Transverse colon (tissue), 4 donors: ENCODE measurements around the gene EPHA4. TPM values are rescaled to one million over a fixed set of nuclear protein-coding genes. Genes with fewer than 3 reads are reported as not detected.

Source experiments
- DNase-seq: peaks from one replicate; pipeline ENCODE4 v3.0.0-alpha.2; 2019
- H3K27ac ChIP-seq, 4 donors: fragments of 200-600 bp; sonication (generic); 2 replicates each; pipeline ENCODE4 v1.5.1; 2016 to 2018; ENCODE audit warnings: inconsistent platforms in 4 of 4
- H3K27me3 ChIP-seq: fragments of 200-600 bp; sonication (generic); 2 replicates; pipeline ENCODE4 v1.5.1; 2017; ENCODE audit warnings: inconsistent platforms
- H3K36me3 ChIP-seq, 4 donors: fragments of 200-600 bp; sonication (generic); 2 replicates each; pipeline ENCODE4 v1.5.1; 2017 to 2019; ENCODE audit warnings: inconsistent platforms in 4 of 4
- H3K4me1 ChIP-seq, 4 donors: fragments of 200-600 bp; sonication (generic); 2 replicates each; pipeline ENCODE4 v1.5.1; 2017 to 2020; ENCODE audit warnings: inconsistent platforms in 4 of 4
- H3K4me3 ChIP-seq, 4 donors: fragments of 200-600 bp; sonication (generic); 1 replicate in 1 of 4; 2 replicates in 3 of 4; pipeline versions ENCODE4 v1.5.1 to v1.6.1; 2017 to 2019; ENCODE audit warnings: inconsistent platforms in 4 of 4
- H3K9me3 ChIP-seq, 2 donors: fragments of 200-600 bp; sonication (generic); 2 replicates each; pipeline ENCODE4 v1.5.1; 2017 to 2019; ENCODE audit warnings: inconsistent platforms in 2 of 2
- EP300 ChIP-seq: sonication (generic); formaldehyde crosslinking; IDR thresholded peaks from one replicate; pipeline ENCODE4 v1.6.1; 2017; ENCODE audit warnings: antibody characterized with exemption, low read depth
- POLR2A ChIP-seq: fragments of 450-650 bp; IDR thresholded peaks from one replicate; pipeline ENCODE4 v1.6.1; 2016; ENCODE audit warnings: antibody characterized with exemption, mild to moderate bottlenecking, moderate library complexity
- POLR2AphosphoS5 ChIP-seq, 3 donors: sonication (generic); formaldehyde crosslinking; IDR thresholded peaks; one replicate each; pipeline ENCODE4 v1.6.1; 2016; ENCODE audit warnings: antibody characterized with exemption in 3 of 3
- WGBS, 2 donors: methylation state at CpG; one replicate each; pipeline ENCODE4 v1.1.5; 2018; ENCODE audit warnings: low coverage in 1 of 2; 5-methylcytosine and 5-hydroxymethylcytosine counted together
- in situ Hi-C, 4 donors: fragments of 200-750 bp; cut with MboI; loops; one replicate each; pipeline versions ENCODE4 v1.15.0 to v1.15.1; 2017; ENCODE audit warnings: low sequenced_read_pairs in 3 of 4, low pct_ligation_motif_present in 1 of 4, low pct_unique_long_range_greater_than_20kb in 1 of 4
- intact Hi-C: fragments of 100-400 bp; cut with DNase I; formaldehyde crosslinking; loops from one replicate; pipeline ENCODE4 v1.15.1; 2023; ENCODE audit warnings: low total_unique reads
- total RNA-seq, 4 donors: library from RNA; depleted of rRNA; stranded (reverse); fragments of >200 nt; gene quantifications; one replicate each; pipeline ENCODE4 v1.1.0, GENCODE V29; 2016
- TF ChIP-seq, protein P1 (sequence below), 5 experiments: fragments of 200-600 bp in 3 of 5; fragments of 450-650 bp in 2 of 5; sonication (generic) in 3 of 5; IDR thresholded peaks; 1 replicate in 2 of 5; 2 replicates in 3 of 5; pipeline ENCODE4 v1.5.1; 2016 to 2017; ENCODE audit warnings: antibody characterized with exemption in 5 of 5, inconsistent platforms in 3 of 5, mild to moderate bottlenecking in 2 of 5, moderate library complexity in 1 of 5

EPHA4 gene
- total RNA-seq, 4 donors from 2014 or later: 1.5 to 21.0 (median 13.8) TPM

DNA sequence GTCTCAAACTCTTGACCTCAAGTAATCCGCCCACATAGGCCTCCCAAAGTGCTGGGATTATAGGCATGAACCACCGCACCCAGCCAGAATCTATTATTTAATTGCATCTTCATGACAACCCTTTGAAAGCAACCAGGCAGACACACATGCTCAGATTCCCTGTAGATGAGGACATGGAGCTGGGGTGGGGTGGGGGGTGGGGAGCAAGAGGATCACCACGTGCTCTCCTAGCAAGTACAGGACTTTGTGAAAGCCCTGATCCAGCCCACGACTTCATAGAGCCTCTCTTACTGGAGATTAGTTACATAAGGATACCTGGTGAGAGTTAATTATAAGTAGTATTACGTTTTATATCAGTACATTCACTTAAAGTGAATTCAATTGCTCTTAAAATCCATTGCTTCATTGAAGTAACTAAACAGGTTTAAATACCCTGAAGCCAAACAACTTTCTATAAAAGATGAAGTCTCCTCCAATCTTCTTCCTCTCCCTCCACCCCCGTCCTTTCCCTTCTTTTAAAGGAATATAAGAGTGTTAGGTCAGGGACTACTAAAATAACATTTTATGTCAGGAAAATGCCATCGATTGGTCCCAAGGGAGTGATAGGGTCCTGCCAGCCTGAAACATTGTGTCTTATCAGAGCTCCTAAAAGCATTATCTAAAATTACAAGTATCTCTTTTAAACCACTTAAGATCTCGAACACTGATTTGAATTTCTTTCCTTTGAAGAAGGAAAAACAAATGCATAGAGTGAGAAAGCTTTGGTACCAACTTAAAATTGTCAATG, 123.9 kb downstream of the EPHA4 start:
- WGBS, 2 donors: 86 to 87% methylated on average over 5 to 8 of the region's 8 CpGs
- no peaks in the 10 kb centered on the region for H3K27me3 ChIP-seq
- intact Hi-C loops: no loop called here
- in situ Hi-C loops: no loop called here
- H3K4me1 ChIP-seq: peaks cover 0 to 10% (median 7%) of the 10 kb centered on the region in 4 donors
- no peak for DNase-seq
- TF ChIP-seq, protein P1, sequence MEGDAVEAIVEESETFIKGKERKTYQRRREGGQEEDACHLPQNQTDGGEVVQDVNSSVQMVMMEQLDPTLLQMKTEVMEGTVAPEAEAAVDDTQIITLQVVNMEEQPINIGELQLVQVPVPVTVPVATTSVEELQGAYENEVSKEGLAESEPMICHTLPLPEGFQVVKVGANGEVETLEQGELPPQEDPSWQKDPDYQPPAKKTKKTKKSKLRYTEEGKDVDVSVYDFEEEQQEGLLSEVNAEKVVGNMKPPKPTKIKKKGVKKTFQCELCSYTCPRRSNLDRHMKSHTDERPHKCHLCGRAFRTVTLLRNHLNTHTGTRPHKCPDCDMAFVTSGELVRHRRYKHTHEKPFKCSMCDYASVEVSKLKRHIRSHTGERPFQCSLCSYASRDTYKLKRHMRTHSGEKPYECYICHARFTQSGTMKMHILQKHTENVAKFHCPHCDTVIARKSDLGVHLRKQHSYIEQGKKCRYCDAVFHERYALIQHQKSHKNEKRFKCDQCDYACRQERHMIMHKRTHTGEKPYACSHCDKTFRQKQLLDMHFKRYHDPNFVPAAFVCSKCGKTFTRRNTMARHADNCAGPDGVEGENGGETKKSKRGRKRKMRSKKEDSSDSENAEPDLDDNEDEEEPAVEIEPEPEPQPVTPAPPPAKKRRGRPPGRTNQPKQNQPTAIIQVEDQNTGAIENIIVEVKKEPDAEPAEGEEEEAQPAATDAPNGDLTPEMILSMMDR (IDR thresholded peaks at IDR 0.05): no peak
- TF ChIP-seq POLR2A: no peak
- no peak for TF ChIP-seq POLR2AphosphoS5 (IDR thresholded peaks at IDR 0.05)
- TF ChIP-seq EP300: no peak
- H3K4me3 ChIP-seq: no peak overlapping the region
- H3K36me3 ChIP-seq: no peaks in the 10 kb centered on the region
- H3K27ac ChIP-seq: no peak overlapping the region
- H3K9me3 ChIP-seq: no peaks in the 10 kb centered on the region

- TF ChIP-seq EP300 (no peak), POLR2AphosphoS5 (IDR thresholded peaks at IDR 0.05) (no peak), POLR2A (no peak)
- TF ChIP-seq, protein P1 (IDR thresholded peaks at IDR 0.05): no peak
- Histone ChIP-seq H3K27ac (no peak overlapping the region), H3K36me3 (no peaks in the 10 kb centered on the region), H3K9me3 (no peaks in the 10 kb centered on the region), H3K4me1 (peaks cover 0 to 10% (median 7%) of the 10 kb centered on the region in 4 donors), H3K4me3 (no peak overlapping the region), H3K27me3 (no peaks in the 10 kb centered on the region)
- in situ Hi-C loops: no loop called here
- no peak for DNase-seq
- WGBS, 2 donors: 91% methylated on average over 6 of the region's 6 CpGs
- intact Hi-C loops: no loop called here
These were observed 124.8 kb downstream of the EPHA4 start for GRCh38 chr2:221447310-221447709.

GRCh38 chr2:221446140-221446539, 126.0 kb downstream of the EPHA4 start:
- in situ Hi-C loops: no loop called here
- H3K27me3 ChIP-seq: no peaks in the 10 kb centered on the region
- no peak overlapping the region for H3K4me3 ChIP-seq
- intact Hi-C loops: no loop called here
- H3K9me3 ChIP-seq: no peaks in the 10 kb centered on the region
- H3K36me3 ChIP-seq: no peaks in the 10 kb centered on the region
- TF ChIP-seq, protein P1 (IDR thresholded peaks at IDR 0.05): no peak
- no peak for TF ChIP-seq POLR2AphosphoS5 (IDR thresholded peaks at IDR 0.05)
- TF ChIP-seq POLR2A: no peak
- no peak for TF ChIP-seq EP300
- DNase-seq: no peak
- peaks cover 0 to 10% (median 7%) of the 10 kb centered on the region in 4 donors for H3K4me1 ChIP-seq
- 91 to 99% methylated on average over 2 of the region's 2 CpGs for WGBS, 2 donors
- H3K27ac ChIP-seq: no peak overlapping the region

DNA sequence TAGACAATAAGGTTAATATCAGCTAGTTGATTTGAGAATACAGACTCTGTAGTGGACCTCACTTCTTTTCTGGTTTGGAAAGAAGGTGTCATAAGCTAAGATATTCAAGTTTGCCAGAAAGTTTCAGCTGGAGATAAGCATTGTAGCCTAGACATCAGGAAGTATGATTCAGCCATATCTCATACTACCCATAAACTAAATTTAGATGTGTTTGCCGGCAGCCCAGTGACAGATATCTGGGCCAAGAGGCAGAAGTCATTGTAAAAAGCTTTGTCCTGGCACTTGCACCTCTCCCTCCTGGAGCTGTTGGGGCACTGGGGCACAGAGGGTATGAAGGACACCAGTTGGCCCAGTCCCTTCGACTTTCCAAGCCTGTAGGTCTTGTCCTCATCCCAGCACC, 128.0 kb downstream of the EPHA4 start:
- no peaks in the 10 kb centered on the region for H3K9me3 ChIP-seq
- no peaks in the 10 kb centered on the region for H3K36me3 ChIP-seq
- 6 to 35% methylated on average over 2 of the region's 2 CpGs for WGBS, 2 donors
- in situ Hi-C loops: no loop called here
- peaks cover 3 to 10% (median 7%) of the 10 kb centered on the region in 4 donors for H3K4me1 ChIP-seq
- intact Hi-C loops: no loop called here
- H3K27me3 ChIP-seq: no peaks in the 10 kb centered on the region
- peak; percentile 17 for DNase-seq
- H3K27ac ChIP-seq: no peak overlapping the region
- TF ChIP-seq EP300 (no peak), POLR2AphosphoS5 (IDR thresholded peaks at IDR 0.05) (no peak), POLR2A (no peak)
- TF ChIP-seq, protein P1 (IDR thresholded peaks at IDR 0.05): no peak
- no peak overlapping the region for H3K4me3 ChIP-seq
